Measurements from ENCODE around the gene RAPGEF3.
A peak's percentile ranks its signal among the peaks of the same experiment; 100 is the strongest.

RAPGEF3 gene

DNA sequence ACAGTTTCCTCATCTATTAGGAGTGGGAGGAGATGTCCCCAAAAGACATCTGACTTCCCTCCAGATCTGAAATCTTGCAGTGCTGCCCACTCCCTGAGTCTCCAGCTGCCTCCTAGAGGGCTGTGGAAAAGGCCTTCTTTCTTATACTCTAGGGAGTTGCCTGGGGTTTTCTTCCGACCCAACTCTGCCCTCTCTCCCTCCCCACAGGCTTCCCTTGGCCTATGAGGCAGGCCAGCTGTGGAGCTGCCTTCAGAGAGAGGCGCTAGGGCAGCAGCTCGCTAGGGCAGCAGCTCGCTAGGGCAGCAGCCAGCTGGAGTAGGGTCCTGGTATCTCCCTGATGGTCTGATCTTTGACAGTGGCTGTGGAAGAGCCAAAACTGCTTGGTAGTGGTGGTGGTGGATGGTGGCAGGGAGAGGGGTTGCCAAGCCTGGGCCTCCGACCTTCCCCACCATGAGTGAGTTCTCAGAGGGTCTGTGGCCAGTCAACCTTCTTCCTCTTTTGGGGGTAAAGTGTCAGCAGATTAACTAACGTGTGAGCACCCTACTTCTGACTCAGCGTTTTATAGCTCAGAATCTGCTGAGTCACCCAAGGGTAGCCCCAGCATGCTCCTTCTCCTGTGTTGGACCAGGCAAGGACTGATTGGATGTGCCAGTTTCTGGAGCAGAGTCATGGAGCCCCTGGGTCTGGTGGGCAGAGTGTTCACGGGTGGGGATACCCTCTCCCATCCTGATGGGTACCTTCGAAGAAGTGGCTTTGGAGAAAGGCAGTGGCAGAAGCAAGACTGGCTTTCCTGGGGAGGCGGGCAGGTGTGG, 16.6 kb upstream of the RAPGEF3 start:
- DNase-seq (ENCODE audit: low spot score), result peak; percentile 69

DNA sequence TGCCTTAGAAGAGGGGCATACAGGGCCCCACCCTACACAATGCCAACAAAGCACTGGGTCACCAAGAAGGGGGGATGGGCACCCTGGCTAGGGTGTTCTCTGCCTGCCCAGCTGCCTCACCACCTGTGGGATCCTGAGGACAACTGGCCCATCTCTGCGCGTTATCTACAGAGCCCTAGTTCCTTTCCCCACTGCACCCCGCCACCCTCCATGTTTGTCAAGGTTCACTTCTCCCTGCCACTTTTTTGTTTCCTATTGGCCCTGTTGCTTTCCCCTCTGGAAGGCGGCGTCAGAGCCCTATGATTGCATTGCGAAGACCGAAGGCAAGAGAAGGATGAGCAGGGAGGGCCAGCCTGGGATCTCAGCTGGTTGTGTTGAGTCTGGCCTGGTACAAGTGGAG, 16.0 kb upstream of the RAPGEF3 start:
- no peak for DNase-seq (ENCODE audit: low spot score)

DNA sequence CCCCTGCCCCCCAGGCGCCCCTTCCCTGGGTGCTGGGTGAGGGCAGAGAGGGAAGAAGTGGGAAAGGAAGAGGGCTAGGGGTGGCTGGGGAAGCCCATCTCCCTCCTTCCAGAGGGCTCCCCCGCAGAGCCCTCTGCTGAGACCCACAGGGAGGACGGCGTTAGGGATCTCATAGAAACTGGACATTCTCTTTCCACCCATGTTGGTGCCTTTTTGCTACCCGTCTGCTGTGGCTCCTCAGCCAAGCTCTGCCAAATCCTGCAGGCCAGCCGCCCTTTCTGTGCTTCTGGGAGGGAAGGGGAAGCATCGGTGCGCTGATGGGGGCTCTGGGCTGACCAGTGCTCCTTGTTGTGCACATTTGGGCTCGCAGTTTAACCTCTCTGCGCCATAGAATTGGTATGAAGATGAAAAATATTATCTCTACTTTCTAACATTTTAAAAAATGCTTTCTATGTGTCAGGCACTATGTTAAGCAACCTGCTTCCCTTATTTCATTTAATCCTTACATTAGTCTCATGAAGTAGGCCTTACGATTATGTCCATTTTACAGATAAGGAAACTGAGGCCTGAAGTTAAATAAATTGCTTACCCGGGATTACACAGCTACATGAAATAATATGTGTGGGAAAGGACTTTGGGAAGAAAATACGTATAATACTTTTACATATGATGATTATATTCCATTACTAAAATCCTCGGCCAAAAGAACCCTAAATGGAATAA, 15.3 kb upstream of the RAPGEF3 start:
- no peak for DNase-seq (ENCODE audit: low spot score)

DNA sequence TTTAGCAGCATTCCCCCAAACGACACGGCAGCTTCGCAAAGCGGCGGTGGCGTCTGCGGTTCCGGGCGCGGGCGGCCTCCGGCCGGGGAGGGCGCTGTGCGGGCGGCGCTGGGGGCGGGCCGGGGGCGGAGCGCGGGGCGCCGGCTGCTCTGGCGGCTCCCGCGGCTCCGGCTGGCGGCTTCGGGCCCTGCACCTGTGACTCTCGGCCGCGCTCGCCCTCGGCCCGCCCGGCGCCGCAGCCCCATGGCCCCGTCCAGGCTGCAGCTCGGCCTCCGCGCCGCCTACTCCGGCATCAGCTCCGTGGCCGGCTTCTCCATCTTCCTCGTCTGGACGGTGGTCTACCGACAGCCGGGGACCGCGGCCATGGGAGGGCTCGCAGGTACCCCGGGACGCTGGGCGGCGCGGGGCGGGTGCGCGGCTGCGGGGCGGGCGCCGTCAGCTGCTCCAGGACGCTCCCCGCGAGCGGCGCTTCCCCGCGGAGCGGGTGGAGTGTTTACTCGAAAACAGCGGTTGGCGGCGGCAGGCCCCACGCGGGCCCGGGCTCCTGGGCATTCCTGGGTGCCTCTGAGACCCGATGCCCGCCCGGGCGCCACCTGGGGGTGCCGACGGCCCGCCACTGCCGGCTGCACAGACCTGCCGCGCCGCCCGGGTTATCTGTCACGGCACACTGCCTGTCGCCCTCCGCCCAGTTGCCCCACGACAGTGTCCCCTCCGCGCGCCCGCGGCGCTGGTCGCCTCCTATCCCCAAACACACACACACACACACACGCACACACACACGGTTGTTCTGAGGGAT, 14.6 kb upstream of the RAPGEF3 start, which contains the start of gene SLC48A1:
TSS of gene SLC48A1 (plus strand) at position 177 of the 796 bp plus-strand sequence. CDS start at position 244, 67 bp downstream.
- DNase-seq (ENCODE audit: low spot score), result peak; percentile 74

DNA sequence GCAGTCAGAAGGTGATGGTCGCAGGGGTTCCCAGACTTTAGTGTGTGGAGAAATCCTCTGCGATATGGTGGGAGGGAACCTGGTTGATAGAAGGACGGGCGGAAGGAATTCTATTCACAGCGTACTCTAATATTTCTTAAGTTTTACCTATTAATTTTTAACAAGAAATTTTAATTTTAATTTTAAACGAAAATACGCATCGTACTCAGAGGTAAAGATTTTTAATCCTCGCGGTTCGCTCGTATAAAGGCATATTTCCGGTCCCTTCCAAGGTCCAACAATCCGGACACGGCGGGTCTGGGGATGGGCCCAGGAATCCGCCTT, 14.0 kb upstream of the RAPGEF3 start:
- no peak for DNase-seq (ENCODE audit: low spot score)

DNA sequence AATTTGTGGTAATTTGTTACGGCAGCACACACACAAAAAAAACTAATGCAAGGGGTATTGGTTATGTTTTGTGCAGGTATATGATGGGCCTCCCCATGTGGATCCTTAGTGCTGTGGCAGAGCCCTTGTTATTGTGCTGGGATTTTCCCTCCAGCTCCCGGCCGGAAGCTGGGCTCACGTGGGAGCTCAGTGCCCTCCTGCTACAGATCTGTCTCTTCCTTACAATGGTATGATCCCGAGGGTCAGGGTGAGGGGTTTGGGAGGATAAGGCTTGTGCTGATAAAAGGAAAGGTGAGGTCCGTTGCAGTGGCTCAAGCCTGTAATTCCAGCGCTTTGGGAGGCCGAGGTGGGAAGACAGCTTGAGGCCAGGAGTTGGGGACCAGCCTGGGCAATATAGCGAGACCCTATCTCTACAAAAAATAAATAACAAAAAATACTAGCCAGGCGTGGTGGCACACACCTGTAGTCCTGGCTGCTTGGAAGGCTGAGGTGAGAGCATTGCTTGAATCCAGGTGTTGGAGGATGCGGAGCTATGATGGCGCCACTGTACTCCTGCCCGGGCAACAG, 13.5 kb upstream of the RAPGEF3 start:
- DNase-seq (ENCODE audit: low spot score), result no peak

DNA sequence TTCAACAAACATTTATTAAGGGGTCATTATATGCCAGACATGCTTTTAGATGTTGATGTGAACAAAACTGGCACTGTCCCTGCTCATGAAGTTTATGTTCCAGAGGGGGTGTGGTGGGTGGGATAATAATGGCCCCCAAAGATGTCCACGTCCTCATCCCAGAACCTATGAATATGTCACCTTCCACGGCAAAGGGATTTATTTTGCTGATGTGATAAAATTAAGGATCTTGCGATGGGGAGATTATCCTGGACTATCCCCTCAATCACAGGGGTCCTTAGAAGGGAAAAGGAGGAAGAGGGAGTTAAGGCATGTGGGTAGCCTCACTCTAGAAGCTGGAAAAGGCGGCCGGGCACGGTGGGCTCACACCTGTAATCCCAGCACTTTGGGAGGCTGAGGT, 12.6 kb upstream of the RAPGEF3 start:
- no peak for DNase-seq (ENCODE audit: low spot score)

DNA sequence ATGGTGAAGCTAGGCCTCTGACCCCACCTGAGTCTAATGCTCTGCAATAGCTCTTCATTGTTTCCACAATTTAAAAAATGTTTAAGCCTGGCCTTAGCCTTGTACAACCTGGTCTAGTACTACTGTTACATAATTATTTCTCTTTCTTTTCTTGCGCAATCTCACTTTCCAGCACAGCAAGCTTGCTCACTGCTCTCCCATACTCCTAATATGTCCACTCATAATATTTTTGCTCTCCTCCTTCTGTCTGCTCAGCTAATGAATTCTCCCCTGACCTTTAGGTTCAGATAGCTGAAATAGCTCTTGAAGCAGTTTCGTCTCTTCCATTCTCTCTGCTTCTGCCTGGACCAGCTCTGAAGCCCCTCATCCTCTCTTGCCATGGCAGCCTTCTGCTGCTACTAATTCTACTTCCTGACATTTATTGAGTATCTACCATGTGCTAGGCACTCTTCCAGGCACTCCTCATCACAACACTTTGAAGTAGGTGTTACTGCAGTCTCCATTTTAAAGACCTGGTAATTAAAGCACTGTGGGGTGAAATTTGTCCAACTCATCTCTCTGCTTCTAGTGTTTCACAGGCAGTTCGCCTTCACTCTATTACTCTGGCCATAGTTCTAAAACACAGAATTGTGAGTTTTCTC, 11.5 kb upstream of the RAPGEF3 start:
- DNase-seq (ENCODE audit: low spot score), result no peak

DNA sequence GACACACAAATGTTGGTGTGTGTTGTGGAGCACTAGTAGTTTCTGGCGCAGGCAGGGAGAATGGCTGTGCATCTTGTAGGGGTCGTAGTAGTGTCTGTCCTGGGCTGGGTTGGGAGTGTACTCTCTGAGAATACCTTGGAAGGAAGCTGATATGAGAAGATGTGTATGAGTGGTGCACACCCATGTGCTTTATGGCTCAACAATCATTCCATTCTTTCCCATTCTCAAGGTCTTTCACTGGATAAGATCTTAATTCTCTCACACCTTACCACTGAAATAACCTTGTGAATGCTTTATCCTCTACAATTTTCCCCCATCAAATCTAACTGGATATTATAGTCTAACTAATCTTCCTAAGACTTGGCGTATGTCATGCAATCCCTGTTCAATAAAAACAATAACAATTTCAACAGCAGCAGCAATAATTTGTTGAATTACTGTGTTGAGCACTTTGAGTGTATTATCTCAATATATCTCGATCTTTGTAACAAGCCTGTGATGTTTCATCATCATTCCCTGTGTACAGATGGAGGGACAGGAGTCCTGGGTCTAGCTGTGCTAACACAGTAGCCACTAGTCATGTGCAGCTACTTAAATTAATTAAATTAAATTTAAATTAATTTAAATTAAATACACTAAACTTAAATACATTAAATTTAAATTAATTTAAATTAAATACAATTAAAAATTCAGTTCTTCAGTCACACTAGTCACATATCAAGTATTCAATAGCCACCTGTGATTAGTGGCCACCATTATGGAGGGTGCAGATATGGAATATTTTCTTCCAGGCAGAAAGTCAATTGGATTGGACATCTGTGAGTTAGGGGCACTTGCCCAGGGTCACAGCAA, 10.8 kb upstream of the RAPGEF3 start:
- DNase-seq (ENCODE audit: low spot score), result no peak

DNA sequence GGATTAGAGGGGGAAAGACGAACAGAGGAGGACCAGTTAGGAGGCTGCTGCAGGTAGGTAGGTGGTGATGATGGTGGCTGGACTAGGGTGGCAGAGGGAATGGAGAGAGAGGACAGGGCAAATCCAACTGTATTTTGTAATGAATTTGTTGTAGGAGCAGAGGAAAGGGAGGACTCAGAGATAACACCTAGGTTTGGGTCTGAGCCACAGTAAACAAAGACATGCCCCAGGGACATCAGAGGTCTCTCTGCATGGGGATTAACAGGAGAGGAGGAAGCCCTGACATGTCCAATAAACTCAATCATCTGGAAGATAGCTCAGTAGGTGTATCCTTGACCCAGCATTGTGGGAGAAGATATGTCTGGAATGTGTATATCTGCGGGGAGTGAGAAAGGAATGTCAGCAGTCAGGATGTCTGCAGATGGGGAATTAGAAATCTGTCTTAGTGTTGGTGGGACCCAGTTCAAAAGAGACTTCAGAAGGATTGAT, 9.7 kb upstream of the RAPGEF3 start:
- DNase-seq (ENCODE audit: low spot score), result no peak

DNA sequence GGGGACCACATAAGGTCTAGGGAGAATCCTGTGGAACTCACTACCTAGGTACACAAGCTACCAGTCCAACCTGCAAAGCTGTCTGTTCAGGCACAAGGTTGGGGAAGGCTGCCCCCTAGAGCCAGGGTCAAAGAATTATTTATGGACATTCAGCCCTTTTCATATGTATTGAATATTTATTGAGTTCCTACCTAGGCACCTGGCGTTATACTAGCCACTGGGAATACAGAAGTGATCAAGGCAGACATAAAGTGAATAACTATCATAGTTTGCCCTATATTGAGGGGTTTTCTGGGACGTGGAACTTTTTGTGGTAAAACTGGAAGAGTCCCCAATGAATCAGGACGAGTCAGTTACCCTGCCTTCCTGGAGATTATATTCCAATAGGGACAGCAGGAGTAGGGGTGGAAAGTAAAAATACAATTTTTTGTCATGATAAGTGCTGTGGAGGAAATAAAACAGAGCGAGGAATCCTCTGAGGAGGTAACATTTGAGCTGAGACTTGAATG, 8.6 kb upstream of the RAPGEF3 start:
- DNase-seq (ENCODE audit: low spot score), result peak; percentile 32

DNA sequence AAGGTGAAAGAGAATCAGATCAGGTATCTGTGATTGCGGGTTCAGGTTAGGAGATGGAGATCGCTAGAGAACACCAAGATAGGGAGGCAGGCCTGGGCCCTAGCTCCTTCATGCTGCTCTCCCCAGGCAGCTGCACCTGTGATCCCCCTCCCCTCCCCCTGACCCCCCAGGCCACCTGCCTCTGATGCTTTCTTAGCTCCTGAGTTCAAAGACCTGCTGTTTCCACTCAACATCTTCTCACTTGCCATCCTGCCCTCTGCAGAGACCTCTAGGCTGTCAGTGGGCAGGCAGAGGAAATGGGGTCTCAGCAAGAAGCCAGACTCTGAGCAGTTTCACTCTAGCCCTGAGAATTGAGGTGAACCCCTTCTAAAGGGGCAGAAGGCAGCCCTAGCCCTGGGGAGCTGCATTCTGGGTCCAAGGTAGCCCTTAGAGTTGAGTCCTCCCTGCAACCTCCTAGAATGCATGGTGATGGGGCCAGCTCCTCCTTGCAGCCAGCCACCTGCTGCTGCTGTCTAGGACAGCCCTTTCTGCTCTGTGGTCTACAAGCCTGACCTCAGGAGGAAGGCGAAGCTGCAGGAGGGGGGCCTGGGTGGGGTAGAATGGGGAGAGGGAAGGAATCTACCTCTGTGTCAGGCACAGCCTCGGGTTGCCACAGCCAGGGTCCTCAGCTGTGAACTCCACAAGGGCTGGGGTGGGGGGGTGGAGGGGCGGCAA, 8.0 kb upstream of the RAPGEF3 start:
- DNase-seq (ENCODE audit: low spot score), result no peak

DNA sequence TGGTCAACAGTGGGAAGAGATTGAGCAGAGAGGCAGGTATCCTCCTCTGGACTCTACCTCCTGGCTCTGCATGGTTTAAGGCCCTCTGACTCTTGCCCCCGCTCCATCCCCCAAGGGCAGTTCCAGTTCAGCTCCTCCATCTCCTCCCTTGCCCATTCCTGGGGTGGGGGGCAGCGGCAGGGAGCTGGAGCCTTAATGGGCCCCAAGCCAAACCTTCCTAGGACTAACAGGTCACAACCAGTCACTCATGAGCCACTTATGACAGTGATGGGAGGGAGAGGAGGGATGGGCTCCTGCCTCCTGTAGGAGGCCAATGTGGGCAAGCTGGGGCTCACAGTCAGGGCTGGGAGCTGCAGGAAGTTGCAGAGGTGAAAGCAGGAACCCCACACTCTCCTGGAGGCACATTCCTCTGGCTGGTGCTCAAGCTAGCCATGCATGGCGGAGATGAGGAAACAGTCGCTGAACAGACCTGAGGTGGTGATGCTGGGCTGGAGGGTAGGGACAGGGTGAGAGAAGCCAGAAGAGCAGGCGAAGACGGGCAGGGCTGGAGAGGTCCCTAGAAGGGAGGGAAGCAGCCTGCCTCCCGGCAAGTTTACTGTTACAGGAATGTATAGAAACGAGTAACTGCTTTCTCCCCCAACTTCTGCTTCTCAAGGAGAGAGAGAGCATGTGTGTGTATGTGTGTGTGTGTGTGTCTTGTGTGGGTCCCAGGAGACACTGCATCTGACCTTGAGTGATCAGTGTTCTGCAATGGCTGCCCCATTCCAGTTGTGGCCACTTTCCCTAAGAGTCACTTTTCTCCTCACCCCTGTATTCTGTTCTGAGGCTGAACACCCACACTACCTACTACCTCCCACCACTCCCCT, 5.0 kb upstream of the RAPGEF3 start:
- no peak for DNase-seq (ENCODE audit: low spot score)

DNA sequence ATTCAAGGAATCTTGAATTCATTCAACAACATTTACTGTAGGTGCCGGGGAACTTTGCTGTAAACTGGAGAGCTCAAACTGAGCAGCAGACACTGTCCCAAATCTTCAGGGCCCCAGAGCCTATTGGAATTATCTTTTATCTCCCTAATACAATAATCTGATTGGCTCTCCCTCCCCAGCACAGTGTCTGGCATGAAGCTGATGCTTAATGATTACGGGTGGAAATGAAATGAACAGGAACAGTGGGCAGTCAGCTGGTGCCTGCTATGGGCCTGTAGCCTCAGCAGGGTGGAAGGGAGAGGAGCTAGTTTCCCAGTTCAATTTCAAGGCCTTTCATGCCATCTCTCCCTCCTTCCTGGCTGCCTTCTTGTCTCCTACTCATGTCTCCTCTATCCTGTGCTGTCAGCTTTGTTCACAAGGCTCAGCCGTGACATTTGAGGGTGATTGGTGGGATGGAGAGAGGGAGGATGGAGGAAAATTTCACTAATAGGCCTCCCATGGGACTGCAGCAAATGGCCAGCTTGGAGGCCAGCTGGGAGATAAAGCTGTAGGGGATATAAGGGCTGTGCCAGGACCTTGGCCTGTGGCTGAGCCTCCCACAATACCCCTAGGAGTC, 4.3 kb upstream of the RAPGEF3 start:
- no peak for DNase-seq (ENCODE audit: low spot score)

DNA sequence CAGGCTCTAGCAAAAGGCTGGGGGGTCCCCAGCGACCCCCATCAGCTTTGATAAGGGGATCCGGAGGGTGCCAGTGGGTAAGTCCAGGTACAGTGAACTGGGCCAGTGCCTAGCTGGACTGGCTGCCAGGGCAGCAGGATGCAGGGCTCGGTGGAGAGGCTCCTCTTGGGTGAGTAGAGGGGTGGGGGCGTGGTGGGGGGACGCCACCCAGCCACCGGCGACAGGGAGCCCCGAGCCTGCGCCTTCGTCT, 171 bp downstream of the RAPGEF3 start:
- DNase-seq (ENCODE audit: low spot score), result no peak

DNA sequence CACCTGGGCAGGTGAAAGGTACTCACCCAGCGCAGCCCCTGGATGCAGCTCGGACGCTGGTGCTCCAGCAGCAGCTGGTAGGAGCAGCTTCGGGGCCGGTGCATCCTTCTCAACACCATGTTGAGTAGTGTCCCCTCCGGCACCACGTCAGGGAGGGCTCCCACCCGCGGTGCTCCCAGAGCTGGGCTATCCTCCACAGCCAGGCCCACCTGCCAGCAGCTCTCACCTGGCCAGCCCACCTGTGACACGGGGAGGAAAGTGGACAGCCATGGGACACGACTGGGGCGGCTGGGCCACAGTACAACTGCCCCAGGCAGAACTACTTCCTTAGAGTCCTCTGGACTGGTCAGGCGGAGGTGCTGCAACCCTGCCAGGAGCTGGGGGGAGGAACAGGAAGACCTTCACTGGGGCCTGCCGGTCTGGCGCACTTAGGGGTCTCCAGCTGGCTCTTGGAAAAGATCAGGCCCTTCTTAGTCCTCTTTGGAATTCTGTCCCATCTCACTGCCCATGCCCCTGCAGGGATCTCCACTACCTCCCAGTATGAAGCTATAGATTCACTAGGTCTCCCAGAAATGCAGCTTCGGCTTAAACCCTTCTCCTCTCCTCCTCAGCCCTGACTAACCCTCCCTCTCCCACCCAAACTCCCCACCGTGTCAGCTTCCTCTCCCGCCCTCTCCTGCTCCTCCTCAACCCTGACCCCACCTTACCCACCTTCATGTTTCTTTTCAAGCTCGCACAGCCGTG, 668 bp downstream of the RAPGEF3 start:
- no peak for DNase-seq (ENCODE audit: low spot score)

DNA sequence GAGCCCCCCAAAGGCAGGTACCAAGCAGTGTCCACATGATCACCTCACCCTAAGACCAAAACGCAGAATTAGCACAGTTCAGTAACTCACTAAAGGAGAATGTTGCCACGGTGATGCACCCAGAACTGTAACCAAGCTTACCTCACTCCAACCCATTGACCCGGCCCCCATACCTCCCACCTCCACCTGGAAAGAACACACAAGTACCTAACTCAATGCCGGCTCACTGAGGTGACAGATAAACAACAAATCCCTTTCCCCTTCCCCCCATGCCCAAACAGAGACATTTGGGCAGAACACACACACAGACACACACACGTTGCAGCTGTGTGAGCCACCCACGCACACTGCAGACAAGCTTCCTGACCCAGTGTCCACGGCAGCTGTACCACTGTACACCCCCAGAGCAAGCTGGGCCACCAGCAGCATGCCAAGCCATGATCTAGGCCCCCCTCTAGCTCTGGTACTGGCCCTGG, 1.3 kb downstream of the RAPGEF3 start:
- DNase-seq (ENCODE audit: low spot score), result no peak

Measured in RKO (cell line).